T47D (cell line): Measurements from ENCODE around the gene STYXL2.

ENCODE experiments used
- DNase-seq, 2 experiments: peaks; one replicate each; pipeline versions ENCODE4 v3.0.0 to v3.0.0-alpha.2; 2011 to 2012; ENCODE audit warnings: low read depth in 1 of 2, low spot score in 1 of 2
- JUND ChIP-seq: IDR thresholded peaks from 2 replicates; pipeline ENCODE4 v1.6.1; 2012; ENCODE audit warnings: low read depth
- in situ Hi-C: cut with HindIII; loops from 2 replicates; pipeline ENCODE4 v1.10.0; 2016; ENCODE audit warnings: low sequenced_read_pairs, low pct_unique_long_range_greater_than_20kb

The STYXL2 gene

DNA sequence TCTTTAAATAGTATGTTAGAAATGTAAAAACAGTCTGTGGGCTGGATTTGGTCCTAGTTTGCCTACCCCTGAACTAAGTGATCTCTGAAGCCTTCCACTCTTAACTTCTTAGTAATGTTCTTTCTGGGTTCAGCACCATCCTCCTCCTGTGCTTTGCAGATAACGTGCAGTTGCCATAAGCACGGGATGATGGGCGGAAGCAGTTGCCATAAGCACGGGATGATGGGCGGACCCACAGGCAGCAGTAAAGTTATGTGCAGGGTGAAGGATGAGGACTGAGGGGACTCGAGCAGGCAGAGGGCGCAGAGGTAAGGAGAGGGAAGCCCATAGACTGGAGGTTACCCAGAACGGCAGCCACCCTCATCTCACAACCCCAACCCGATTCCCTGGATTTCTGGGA lies 29.3 kb upstream of the STYXL2 start:
- TF ChIP-seq JUND: no peak
- in situ Hi-C loops: no loop called here
- no peak for DNase-seq

DNA sequence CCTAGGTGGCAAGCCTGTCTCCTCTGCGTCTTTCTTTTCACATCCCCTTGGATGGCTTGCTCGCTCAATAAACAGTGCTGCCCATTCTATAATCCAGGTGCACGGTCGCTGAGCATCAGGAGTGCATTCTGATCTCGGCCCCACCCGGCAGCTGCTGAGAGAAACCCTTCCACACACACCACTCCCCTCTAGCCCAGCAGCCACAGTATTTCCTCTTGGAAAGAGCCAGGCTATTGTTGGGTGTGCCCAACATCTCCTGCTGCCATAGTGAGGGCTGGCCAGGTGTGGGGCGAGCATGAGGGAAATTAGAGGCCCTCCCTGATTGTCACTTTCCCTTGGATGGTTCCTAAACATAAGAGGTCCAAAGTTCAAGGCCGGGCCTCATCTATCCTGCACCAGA lies 28.4 kb upstream of the STYXL2 start:
- no peak for TF ChIP-seq JUND
- no peak for DNase-seq
- in situ Hi-C loops: no loop called here

DNA sequence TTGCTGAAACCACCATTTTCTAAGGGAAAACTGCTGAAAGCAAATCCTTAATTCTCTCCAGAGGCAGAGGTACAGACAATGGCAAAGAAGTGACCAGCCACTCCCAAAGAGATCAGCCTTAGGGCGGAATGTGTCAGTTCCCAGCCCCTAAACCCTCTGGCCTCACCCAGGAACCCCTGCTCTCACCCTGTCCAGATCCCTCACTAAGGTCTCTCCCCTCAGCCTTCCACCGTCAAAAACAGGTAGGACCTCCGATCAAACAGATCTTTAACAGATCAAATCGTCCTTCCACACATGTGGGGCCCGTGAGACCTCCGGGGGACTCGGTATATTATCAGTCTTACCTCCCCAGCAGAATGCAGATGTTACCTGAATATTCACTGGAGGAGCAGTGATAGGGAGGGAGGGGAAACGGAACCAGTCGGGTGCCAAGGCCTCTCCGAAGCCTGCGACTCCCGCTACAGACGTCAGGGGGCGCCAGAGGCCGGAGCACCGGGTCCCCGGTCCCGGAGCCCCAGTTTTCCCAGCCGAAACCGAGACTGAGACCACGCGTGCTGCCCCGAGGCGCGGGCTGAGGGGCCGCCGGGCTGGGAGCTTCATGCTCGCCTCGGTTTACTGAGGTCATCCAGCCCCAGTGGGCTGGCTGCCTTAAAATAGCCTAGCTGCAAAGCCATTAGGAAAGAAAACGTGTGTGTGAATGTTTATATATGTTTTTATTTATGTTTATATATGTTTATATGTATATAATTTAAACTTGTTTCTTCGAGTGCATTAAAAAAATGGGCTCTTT lies 27.3 kb upstream of the STYXL2 start:
- in situ Hi-C loops: no loop called here
- no peak for TF ChIP-seq JUND
- peak; percentile 76 to 79 for DNase-seq

DNA sequence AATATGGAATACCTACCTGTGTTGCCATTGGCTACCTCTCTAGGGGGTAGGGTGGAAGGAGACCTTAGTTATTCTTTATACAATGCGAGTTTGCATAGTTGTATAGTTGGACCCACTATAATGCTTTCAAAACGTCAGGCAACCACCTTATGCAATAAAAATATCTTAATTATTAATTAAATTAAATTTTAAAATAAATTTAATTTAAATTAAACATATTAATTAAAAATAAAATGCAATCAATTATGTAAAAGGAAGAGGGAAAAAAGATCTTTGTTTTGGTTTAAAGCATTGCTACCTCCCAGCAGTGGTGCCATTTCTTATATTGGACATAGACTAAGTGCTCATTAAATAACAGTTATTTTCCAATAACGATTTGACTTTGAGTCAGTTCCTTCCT lies 26.0 kb upstream of the STYXL2 start:
- DNase-seq: no peak
- TF ChIP-seq JUND: no peak
- in situ Hi-C loops: no loop called here

DNA sequence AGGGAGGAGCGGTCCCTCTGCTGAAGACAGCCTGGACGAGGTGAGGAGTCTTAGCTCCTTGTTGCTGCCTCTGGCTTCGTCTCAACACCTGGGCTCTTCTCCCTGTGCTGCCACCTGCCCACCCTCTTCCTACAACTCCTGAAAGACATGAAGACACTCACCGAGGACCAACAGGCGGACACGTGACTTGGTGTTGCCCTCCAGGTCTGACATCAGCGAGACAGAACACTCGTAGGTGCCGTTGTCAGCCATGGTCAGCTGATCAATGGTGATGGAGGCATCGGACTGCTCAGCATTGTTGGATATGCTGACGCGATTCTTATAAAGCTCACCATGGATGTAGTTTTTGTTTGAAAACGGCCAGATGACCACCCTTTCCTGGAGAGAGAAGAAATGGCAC lies 25.1 kb upstream of the STYXL2 start:
- in situ Hi-C loops: no loop called here
- no peak for DNase-seq
- no peak for TF ChIP-seq JUND

DNA sequence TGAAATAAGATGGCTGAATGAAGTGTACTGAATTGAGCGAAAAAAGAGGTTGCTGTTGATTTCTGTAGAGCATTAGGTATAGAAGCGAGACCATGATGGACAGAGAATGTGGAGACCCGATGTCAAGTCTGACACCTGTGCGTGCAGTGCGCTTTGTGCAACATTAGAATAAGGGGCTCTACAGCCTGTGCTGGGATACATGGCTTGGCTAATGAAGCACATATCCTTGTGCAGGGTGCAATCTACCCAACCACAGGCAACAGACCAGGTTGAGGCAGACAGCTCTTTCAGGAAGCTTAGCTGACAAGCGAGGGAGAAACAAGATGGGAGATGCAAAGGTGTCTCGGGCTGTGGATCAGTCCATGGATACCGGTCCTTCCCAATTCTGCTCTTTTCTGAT lies 22.6 kb upstream of the STYXL2 start:
- in situ Hi-C loops: no loop called here
- DNase-seq: no peak
- TF ChIP-seq JUND: no peak

DNA sequence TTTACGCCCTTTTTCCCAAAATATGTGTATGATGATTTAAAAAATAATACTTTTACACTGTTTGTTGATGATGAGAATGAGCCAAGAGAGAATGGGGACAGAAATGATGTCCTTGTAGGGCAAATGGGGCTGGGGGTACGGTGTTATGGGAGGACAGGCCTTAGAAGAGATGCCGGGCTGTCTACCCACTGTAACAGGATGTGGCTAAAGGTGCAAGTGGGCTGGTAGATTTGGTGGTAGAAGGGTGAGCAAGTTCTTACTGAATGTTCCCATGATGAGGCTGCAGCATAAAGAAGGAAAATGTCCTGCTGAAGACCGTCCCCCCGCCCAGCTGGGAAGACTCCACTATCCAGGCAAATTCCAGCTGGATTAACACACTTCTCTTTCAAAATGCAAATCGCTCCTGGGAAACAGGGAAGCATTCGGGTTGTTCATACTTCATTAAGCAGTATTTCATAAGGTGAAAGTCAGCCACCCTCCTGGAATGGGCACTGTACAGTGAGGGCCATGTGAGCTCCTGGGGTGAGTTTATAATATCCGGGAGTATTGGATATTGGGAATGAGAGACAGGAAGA lies 17.7 kb upstream of the STYXL2 start:
- TF ChIP-seq JUND: no peak
- in situ Hi-C loops: no loop called here
- no peak for DNase-seq

DNA sequence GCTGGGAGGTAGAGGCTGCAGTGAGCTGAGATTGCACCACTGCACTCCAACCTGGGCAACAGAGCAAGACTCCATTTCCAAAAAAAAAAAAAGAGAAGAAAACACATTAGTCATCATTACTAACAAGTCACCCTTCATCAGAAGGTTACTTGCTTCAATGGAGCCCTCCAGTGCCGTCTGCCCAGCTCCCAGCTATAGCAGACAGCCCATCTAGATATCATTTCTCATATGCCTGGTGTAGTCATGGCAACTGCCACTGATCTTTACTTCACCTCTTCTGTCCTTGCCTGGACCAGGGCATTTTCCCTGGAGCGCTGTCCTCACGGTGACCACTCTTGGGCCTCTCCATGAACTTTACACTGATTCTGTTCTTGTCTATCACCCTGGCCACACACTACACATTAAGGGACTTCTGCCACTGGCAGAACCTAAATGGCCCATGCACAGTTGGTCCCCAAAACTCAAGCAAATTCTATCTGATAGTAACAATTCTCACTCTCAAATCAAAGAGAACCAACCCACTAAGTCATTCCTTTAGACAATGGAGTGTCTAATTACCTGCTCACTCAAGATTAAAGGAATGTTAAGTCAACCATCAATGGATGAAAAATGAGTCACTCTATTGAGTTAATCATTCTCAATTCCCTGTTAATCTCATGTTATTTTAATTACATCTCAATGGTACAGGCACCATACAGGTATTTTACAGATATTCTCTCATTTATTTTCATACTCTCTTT lies 16.6 kb upstream of the STYXL2 start:
- TF ChIP-seq JUND: no peak
- in situ Hi-C loops: no loop called here
- no peak for DNase-seq

DNA sequence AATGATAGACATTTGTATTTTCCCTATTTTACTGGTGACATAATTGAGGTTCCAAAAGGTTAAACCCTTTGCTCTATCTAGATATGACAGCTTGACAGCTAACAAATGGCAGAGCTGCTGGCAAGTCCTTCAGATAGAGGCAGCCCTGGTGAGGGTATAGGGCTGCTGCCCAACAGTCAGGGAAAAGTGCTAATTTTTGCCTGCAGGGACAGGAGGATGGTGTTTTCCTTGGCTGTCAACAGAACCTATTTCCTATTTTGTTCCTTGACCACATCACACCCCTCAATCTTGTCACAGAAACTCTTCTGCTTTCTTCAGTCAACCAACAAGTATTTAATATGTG lies 16.0 kb upstream of the STYXL2 start:
- no peak for DNase-seq
- no peak for TF ChIP-seq JUND
- in situ Hi-C loops: no loop called here

DNA sequence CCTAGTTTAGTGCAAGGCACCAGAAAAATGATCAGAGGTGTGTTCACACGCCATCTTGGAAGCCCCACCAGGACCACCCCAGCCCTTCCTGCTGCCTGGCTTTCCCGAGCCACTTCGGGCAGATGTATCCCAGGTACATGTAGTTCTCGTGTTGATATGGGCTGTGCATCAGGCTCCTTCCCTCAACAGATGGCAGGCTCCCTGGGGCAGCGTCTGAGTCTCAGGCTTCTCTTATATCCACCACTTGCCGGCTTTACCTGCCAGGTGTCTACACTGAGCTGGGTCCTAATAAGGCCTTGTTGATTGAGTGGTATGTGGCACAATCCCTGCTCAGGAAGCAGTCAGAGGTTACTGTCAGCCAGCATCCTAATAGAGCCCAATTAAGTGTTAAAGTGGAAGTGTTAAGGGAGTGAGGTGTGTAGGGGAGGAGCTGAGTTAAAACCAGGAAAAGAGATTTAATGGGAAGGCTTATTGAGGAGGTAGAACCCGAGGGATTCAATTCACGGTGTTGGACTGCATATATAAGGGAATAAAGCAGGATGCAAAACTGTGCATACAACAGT lies 12.2 kb upstream of the STYXL2 start:
- no peak for DNase-seq
- in situ Hi-C loops: no loop called here
- TF ChIP-seq JUND: no peak

DNA sequence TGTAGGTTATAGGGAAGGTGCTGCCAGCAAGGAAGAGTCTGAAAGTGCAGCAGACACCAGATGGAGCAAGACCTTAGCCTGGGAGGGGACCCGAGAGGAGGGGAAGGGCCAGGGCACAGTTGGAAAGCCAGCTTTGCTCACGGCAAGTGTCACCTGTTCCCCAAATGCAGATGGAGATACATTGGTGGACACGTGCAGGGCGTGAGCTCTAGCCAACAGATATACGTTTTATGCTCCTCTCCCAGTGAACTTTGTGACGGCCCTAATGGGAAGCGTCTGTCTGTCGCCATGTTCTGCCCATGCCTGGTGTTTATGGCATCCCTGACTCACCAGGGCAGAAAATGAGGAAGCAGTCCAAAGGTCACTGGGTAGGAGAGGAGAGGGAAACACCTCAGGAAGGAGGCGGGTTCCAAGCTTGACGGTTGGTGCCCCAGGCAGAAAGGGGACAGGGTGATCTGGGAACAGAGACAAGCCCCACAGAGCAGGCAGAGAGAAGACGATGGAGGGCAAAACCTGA lies 11.3 kb upstream of the STYXL2 start:
- in situ Hi-C loops: no loop called here
- no peak for TF ChIP-seq JUND
- DNase-seq: peak in 1 of 2 experiments; percentile 24

DNA sequence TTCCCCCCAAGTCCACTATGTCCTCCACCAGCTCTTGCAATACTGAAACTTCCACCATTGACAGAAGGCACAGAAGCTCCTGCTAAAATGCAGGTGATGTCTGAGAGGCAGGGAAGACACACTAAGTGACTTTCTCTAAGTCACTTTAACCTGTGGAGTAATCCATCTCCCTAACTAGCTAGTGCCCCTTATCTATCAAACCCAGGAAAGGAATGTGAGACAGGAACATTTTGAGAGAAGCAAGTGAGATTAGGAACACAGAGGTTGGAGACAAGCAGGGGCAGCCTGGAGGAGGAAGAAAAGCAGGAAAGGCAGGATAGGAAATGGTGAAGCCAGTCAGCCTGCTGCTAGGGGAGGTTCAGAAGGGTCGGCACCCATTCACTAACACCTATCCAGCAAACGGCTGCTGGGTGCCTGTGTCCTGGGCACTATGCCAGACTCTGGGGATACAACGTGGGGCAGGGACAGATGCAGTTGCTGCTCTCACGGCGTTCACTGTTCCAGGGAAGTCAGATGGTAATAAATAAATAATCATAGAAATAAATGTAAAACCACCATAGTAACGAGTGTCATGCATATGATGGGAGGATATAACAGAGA lies 10.7 kb upstream of the STYXL2 start:
- in situ Hi-C loops: no loop called here
- no peak for TF ChIP-seq JUND
- DNase-seq: no peak
